Stimulated activated CD8-positive, alpha-beta memory T cell treated with anti-CD3 and anti-CD28 coated beads, Interleukin-4, amount 100 ng/mL, for 24 hours (primary cell): Measurements from ENCODE around the gene FGF4.

Experiments used
- DNase-seq: peaks from one replicate; pipeline ENCODE4 v3.0.0-alpha.2; 2020; ENCODE audit warnings: low read depth

Gene FGF4

GRCh38 chr11:69775163-69775755 lies at the start of gene FGF4:
FGF4 (minus strand) TSS chr11:69775341; CDS start chr11:69775084, 257 bp downstream.
- DNase-seq: no peak

- no peak for DNase-seq
Measured at GRCh38 chr11:69823641-69824265, 48.6 kb upstream of the FGF4 start.

DNA sequence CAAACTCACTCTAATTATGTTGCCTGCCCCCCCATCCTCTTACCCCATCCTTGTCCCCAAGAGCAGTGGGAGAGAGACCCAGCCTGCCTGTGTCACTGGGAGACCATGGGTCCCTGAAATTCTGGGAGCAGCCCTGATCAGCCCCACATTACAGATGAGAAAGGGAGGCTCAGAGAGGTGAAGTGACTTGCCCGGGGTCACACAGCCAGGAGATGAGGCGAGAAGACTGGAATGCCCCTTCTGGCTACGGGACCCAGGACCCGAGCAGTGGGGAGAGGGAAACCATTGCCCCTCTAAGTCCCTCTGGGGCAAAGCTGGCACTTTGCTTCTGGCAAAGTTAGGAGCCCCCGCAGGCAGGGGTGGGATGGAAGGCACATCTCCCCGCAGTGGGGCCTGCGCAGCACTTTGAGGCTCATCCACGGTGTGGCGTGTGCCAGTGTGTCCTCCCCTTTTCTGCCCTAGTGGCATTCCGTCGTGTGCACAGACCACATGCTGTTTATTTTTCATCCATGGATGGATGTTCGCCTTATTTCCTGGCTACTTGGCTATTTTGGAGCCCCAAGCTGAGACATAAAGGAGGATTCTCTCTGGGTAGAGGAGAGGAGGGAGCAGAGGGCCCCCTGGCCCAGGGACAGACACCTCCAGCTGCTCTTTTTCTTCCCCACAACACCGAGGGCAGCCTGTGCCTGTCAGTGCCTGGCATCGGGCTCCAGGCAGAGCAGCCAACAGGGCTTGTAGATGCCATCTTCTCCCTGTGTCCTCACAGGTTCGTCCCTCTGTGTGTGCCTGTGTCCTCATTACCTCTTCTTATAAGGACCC lies 47.7 kb upstream of the FGF4 start:
- DNase-seq: no peak

GRCh38 chr11:69821511-69822040 lies 46.4 kb upstream of the FGF4 start:
- no peak for DNase-seq

- no peak for DNase-seq
Measured at GRCh38 chr11:69820441-69820840, 45.3 kb upstream of the FGF4 start.

DNA sequence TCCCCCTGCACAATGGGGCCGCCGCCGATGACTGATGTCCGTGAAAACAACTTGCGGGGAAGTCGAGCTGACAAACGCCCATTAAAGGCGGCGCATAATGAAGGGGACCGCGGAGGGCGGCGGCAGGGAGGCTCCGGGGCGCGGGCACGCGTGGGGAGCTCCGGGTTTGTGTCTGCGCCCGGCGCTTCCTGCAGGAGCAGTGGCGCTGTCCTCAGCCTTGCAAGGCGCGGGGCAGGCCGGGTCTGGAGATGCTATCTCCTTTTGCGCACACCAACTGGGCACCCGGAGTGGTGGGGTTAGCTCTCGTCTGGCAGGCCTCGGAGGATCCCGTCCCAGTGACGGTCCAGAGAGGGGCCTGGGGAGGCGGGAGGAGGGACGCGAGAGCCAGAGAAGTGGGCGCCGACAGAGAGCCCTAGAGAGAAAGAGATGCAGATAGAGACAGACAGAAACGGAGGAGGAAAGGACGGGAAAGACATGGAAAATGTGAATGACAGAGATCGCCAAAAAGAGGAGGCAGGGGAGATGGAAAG lies 44.5 kb upstream of the FGF4 start:
- no peak for DNase-seq

GRCh38 chr11:69818603-69819441 lies 43.7 kb upstream of the FGF4 start, which contains the start of gene FGF3:
FGF3 (minus strand) TSS chr11:69819416; CDS start chr11:69818933, 483 bp downstream.
- no peak for DNase-seq

- DNase-seq: no peak
Measured at GRCh38 chr11:69818231-69818602, 43.1 kb upstream of the FGF4 start.

DNA sequence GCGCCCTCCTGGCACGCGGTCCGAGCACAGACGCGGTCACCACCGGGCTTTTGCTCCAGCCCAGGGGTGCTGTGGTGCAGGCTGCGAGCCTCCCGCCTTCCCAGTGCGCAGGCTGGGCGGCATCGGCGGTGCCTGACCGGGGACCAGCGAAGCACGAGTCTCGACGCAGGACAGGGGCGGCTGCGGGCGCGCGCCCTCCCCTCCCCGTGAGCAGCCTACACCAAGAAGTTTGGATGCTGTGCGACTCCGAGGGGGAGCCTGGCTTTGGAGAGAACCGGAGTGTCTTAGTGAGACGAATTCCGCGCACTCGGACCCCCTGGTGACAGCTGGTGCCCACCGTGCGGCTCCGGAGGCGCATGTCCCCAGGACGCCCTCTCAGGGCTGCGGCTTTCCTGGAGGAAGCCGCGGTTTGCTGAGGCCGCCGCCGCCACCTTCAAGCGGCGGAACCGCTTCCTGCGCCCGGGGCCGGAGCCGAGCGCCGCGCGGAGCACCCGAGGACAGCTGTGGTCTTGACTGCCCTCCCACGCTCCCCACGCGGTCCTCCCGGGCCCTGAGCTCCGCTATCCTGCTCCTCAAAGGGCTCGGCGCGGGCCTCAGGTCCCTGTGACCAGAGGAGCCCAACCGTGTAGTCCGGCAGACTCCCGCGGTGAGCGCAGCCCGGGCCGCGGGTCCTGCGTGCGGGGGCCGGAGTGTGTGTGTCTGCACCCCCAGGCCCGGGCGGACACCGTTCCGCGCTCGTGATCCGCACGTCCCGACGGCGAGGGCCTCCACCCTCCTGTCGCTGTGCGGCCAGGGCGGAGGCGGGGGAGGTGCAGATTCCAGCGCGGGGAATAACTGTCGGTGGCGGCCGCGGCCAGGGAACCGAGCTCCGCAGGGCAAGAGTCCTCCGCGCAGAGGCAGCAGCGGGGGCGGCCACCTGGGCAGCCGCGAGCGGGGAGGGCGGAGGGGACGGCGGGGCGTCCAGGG lies 42.4 kb upstream of the FGF4 start:
- no peak for DNase-seq

GRCh38 chr11:69816671-69817070 lies 41.5 kb upstream of the FGF4 start:
- no peak for DNase-seq

- no peak for DNase-seq
Measured at GRCh38 chr11:69815973-69816372, 40.8 kb upstream of the FGF4 start.

DNA sequence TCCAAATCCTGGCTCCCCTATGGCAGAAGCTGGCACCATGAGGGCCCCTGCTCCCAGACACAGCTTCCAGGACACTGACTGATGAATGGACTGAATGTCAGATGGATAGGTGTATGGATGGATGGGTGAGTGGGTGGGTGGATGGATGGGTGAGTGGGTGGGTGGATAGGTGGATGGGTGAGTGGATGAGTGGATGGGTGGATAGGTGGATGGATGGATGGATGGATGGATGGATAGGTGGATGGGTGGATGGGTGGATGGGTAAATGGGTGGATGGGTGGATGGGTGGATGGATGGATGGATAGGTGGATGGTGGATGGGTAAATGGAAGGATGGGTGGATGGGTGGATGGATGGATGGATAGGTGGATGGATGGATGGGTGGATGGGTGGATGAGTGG lies 39.8 kb upstream of the FGF4 start:
- no peak for DNase-seq

DNA sequence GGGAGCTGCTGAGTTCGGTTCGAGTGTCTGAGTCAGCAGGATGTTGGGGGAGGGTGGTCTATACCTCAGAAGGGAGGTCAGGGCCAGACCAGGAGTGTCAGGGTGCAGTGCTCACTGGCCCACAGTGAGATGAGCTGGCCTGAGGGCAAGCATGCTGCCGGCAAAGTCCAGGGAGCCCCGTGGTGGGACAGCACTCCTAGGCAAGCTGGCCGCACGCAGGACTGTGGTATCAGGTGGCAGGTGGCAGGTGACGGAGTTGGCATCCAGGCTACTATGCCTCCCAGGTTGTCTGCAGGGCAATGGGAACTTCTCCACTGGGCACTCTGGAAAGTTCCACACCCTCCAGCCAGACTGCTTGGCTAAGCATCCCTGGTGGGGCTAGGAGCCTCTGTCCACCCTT lies 39.3 kb upstream of the FGF4 start:
- DNase-seq: no peak

GRCh38 chr11:69813839-69814238 lies 38.7 kb upstream of the FGF4 start:
- no peak for DNase-seq

DNA sequence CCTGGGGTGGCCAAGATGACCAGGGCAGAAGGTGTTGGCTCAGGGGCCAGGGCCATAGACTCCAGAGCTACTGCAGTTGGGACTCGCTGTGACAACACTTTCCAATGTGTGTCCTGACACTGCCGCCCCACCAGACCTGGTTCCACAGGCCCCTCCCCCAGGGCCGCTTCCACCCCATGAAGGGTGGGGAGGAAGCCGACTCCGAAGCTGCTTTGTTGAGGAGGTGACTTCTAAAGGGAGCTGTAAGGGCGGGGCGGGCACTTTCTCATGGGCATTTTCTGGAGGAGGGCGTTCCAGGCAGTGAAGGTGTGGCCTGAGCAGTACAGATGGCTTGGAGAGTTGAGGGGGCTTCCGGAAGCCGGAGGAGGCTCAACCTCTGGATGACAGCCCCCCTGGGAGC lies 37.8 kb upstream of the FGF4 start:
- DNase-seq: no peak

- DNase-seq: no peak
Measured at GRCh38 chr11:69812256-69812655, 37.1 kb upstream of the FGF4 start.

- no peak for DNase-seq
Measured at GRCh38 chr11:69811431-69811830, 36.3 kb upstream of the FGF4 start.

GRCh38 chr11:69810289-69811118 lies 35.4 kb upstream of the FGF4 start:
- no peak for DNase-seq

GRCh38 chr11:69808667-69809086 lies 33.5 kb upstream of the FGF4 start:
- no peak for DNase-seq
